H9 (cell line): Measurements from ENCODE around the gene RNASE8. TPM values are rescaled to one million over a fixed set of nuclear protein-coding genes. Genes with fewer than 3 reads are reported as not detected.

Experiments used
- DNase-seq: peaks from one replicate; pipeline ENCODE4 v3.0.0-alpha.2; 2017
- H2AFZ ChIP-seq: one replicate; pipeline ENCODE4 v1.6.1; 2013; ENCODE audit warnings: mild to moderate bottlenecking, low read length, control low read depth, moderate library complexity
- H2AK5ac ChIP-seq: 2 replicates; pipeline ENCODE4 v1.6.1; 2013; ENCODE audit warnings: low read length, control low read depth, mixed read lengths; ENCODE audit not compliant: insufficient read length
- H2BK120ac ChIP-seq: one replicate; pipeline ENCODE4 v1.6.1; 2013; ENCODE audit warnings: low read depth, mild to moderate bottlenecking, low read length, control low read depth, inconsistent platforms; ENCODE audit not compliant: poor library complexity, severe bottlenecking
- H2BK12ac ChIP-seq: 2 replicates; pipeline ENCODE4 v1.6.1; 2013; ENCODE audit warnings: low read length, control low read depth, mixed read lengths, low read depth; ENCODE audit not compliant: insufficient read length
- H2BK15ac ChIP-seq: 2 replicates; pipeline ENCODE4 v1.6.1; 2013; ENCODE audit warnings: low read depth, low read length, control low read depth
- H2BK20ac ChIP-seq: one replicate; pipeline ENCODE4 v1.6.1; 2013; ENCODE audit warnings: low read depth, mild to moderate bottlenecking, low read length, control low read depth, inconsistent platforms; ENCODE audit not compliant: poor library complexity, severe bottlenecking
- H2BK5ac ChIP-seq: 2 replicates; pipeline ENCODE4 v1.6.1; 2013; ENCODE audit warnings: low read length, control low read depth, mixed read lengths; ENCODE audit not compliant: insufficient read length
- H3K14ac ChIP-seq: 2 replicates; pipeline ENCODE4 v1.6.1; 2013; ENCODE audit warnings: low read length, control low read depth; ENCODE audit not compliant: insufficient read depth
- H3K18ac ChIP-seq: 2 replicates; pipeline ENCODE4 v1.6.1; 2013; ENCODE audit warnings: low read depth, mild to moderate bottlenecking, mixed read lengths, low read length, control low read depth; ENCODE audit not compliant: insufficient read length
- H3K23ac ChIP-seq: 2 replicates; pipeline ENCODE4 v1.6.1; 2013; ENCODE audit warnings: low read length, control low read depth, mixed read lengths, low read depth; ENCODE audit not compliant: insufficient read length
- H3K23me2 ChIP-seq: 2 replicates; pipeline ENCODE4 v1.6.1; 2013; ENCODE audit warnings: low read depth, mild to moderate bottlenecking, mixed read lengths, low read length, control low read depth; ENCODE audit not compliant: insufficient read length, poor library complexity, severe bottlenecking
- H3K27ac ChIP-seq: 2 replicates; pipeline ENCODE4 v1.5.1; 2013; ENCODE audit warnings: low read length, control low read depth, mixed read lengths, low read depth; ENCODE audit not compliant: insufficient read length
- H3K27me3 ChIP-seq: 2 replicates; pipeline ENCODE4 v1.6.1; 2013; ENCODE audit warnings: low read length, control low read depth, inconsistent platforms; ENCODE audit not compliant: insufficient read depth
- H3K4ac ChIP-seq: 2 replicates; pipeline ENCODE4 v1.6.1; 2013; ENCODE audit warnings: low read depth, mild to moderate bottlenecking, control low read depth, inconsistent platforms, low read length, moderate library complexity
- H3K4me1 ChIP-seq: 2 replicates; pipeline ENCODE4 v1.6.1; 2013; ENCODE audit warnings: low read length, control low read depth, inconsistent platforms; ENCODE audit not compliant: insufficient read depth
- H3K4me2 ChIP-seq: 2 replicates; pipeline ENCODE4 v1.6.1; 2013; ENCODE audit warnings: low read length, control low read depth, mixed read lengths; ENCODE audit not compliant: insufficient read length, insufficient read depth
- H3K56ac ChIP-seq: 2 replicates; pipeline ENCODE4 v1.6.1; 2013; ENCODE audit warnings: low read depth, mild to moderate bottlenecking, mixed read lengths, low read length, control low read depth; ENCODE audit not compliant: insufficient read length
- H3K79me1 ChIP-seq: 2 replicates; pipeline ENCODE4 v1.6.1; 2013; ENCODE audit warnings: low read depth, mild to moderate bottlenecking, moderate library complexity, low read length, control low read depth, inconsistent platforms; ENCODE audit not compliant: insufficient read depth, poor library complexity, severe bottlenecking
- H3K79me2 ChIP-seq: 2 replicates; pipeline ENCODE4 v1.6.1; 2013; ENCODE audit warnings: low read length, control low read depth, inconsistent platforms; ENCODE audit not compliant: insufficient read depth
- H3K9ac ChIP-seq: 2 replicates; pipeline ENCODE4 v1.6.1; 2013; ENCODE audit warnings: low read length, control low read depth, mixed read lengths; ENCODE audit not compliant: insufficient read length; ENCODE audit errors: extremely low read depth
- H3K9me3 ChIP-seq: one replicate; pipeline ENCODE4 v1.6.1; 2013; ENCODE audit warnings: low read depth, low read length, inconsistent platforms; ENCODE audit not compliant: control insufficient read depth
- H3T11ph ChIP-seq: one replicate; pipeline ENCODE4 v1.6.1; 2013; ENCODE audit warnings: mild to moderate bottlenecking, low read length, control low read depth, inconsistent platforms
- H4K20me1 ChIP-seq: one replicate; pipeline ENCODE4 v1.6.1; 2013; ENCODE audit not compliant: control insufficient read depth, insufficient read length, insufficient read depth
- H4K5ac ChIP-seq: 2 replicates; pipeline ENCODE4 v1.6.1; 2013; ENCODE audit warnings: low read depth, mild to moderate bottlenecking, mixed read lengths, low read length, control low read depth; ENCODE audit not compliant: insufficient read length
- H4K8ac ChIP-seq: replicated peaks from 2 replicates; pipeline ENCODE4 v1.6.1; 2013; ENCODE audit warnings: low read length, control low read depth, mixed read lengths, low read depth; ENCODE audit not compliant: insufficient read length
- H4K91ac ChIP-seq: 2 replicates; pipeline ENCODE4 v1.6.1; 2013; ENCODE audit warnings: low read depth, mild to moderate bottlenecking, moderate library complexity, mixed read lengths, low read length, control low read depth; ENCODE audit not compliant: insufficient read length
- H3K27ac Mint-ChIP-seq, 3 experiments: 2 replicates in 2 of 3; 3 replicates in 1 of 3; pipeline ENCODE4 v1.8.0; 2020 to 2021; ENCODE audit warnings: mixed read lengths in 3 of 3, mild to moderate bottlenecking in 1 of 3, moderate library complexity in 1 of 3
- H3K27me3 Mint-ChIP-seq: 2 replicates; pipeline ENCODE4 v1.8.0; 2021; ENCODE audit warnings: low read depth, mild to moderate bottlenecking, moderate library complexity, mixed read lengths
- H3K36me3 Mint-ChIP-seq, 3 experiments: 2 replicates in 2 of 3; 3 replicates in 1 of 3; pipeline ENCODE4 v1.8.0; 2020 to 2021; ENCODE audit warnings: low read depth in 3 of 3, mixed read lengths in 3 of 3; ENCODE audit not compliant: insufficient read depth in 1 of 3
- H3K4me1 Mint-ChIP-seq, 2 experiments: 2 replicates each; pipeline ENCODE4 v1.8.0; 2020; ENCODE audit warnings: mixed read lengths in 2 of 2
- H3K4me3 Mint-ChIP-seq, 2 experiments: 2 replicates in 1 of 2; 3 replicates in 1 of 2; pipeline ENCODE4 v1.8.0; 2020 to 2021; ENCODE audit warnings: mild to moderate bottlenecking in 2 of 2, mixed read lengths in 2 of 2, moderate library complexity in 1 of 2
- H3K9me3 Mint-ChIP-seq, 2 experiments: 2 replicates in 1 of 2; 3 replicates in 1 of 2; pipeline ENCODE4 v1.8.0; 2020; ENCODE audit warnings: mild to moderate bottlenecking in 2 of 2, mixed read lengths in 2 of 2, moderate library complexity in 1 of 2
- CTCF ChIP-seq: fragments of 200-600 bp; sonication (generic); conservative IDR thresholded peaks from 3 replicates; pipeline ENCODE4 v1.8.0; 2021; ENCODE audit warnings: antibody characterized with exemption, mild to moderate bottlenecking
- WGBS: extraction: QIAGEN DNeasy Blood & Tissue Kit; methylation state at CpG from one replicate; pipeline ENCODE4 v1.1.7; 2013; ENCODE audit warnings: missing lambda C conversion rate, low lambda C conversion rate, mixed read lengths; ENCODE audit not compliant: insufficient read length; ENCODE audit errors: extremely low coverage; 5-methylcytosine and 5-hydroxymethylcytosine counted together
- total RNA-seq: library from RNA; stranded (reverse); gene quantifications from 2 replicates; pipeline ENCODE4 v1.2.1, GENCODE V29; 2021

The RNASE8 gene
- total RNA-seq, 1 experiment from 2014 or later, result not detected

- no peaks in the 10 kb centered on the region for H3K27me3 ChIP-seq
- no peak overlapping the region for H2BK20ac ChIP-seq
- no peak overlapping the region for H3K56ac ChIP-seq
- H4K91ac ChIP-seq, result no peak overlapping the region
- no peaks in the 10 kb centered on the region for H4K20me1 ChIP-seq
- H3K27ac Mint-ChIP-seq, result no peak overlapping the region
- H3K18ac ChIP-seq, result no peak overlapping the region
- TF ChIP-seq CTCF, result no peak
- H3K4me2 ChIP-seq, result no peak overlapping the region
- H2BK12ac ChIP-seq, result no peak overlapping the region
- no peaks in the 10 kb centered on the region for H3K9me3 ChIP-seq
- H3K23me2 ChIP-seq, result no peaks in the 10 kb centered on the region
- no peak overlapping the region for H3K23ac ChIP-seq
- H2BK5ac ChIP-seq, result no peak overlapping the region
- H2AK5ac ChIP-seq, result no peak overlapping the region
- no peaks in the 10 kb centered on the region for H3K79me2 ChIP-seq
- H3T11ph ChIP-seq, result no peak overlapping the region
- H3K4ac ChIP-seq, result no peak overlapping the region
- H3K4me1 ChIP-seq, result no peaks in the 10 kb centered on the region; the same call in 1 of the 2 replicates
- H2BK15ac ChIP-seq, result no peak overlapping the region
- H4K8ac ChIP-seq, result no peak overlapping the region
- DNase-seq, result no peak
- H3K79me1 ChIP-seq, result no peaks in the 10 kb centered on the region
- no peak overlapping the region for H2BK120ac ChIP-seq
- no CpG with 5 or more reads among the region's 13 CpGs for WGBS
- no peaks in the 10 kb centered on the region for H3K9me3 Mint-ChIP-seq
- no peaks in the 10 kb centered on the region for H3K36me3 Mint-ChIP-seq
- no peak overlapping the region for H3K27ac ChIP-seq
- H4K5ac ChIP-seq, result no peak overlapping the region
- H2AFZ ChIP-seq, result no peak overlapping the region
- no peak overlapping the region for H3K4me3 Mint-ChIP-seq
- peaks cover 10 to 11% of the 10 kb centered on the region in 2 experiments for H3K4me1 Mint-ChIP-seq
- peaks cover 5% of the 10 kb centered on the region for H3K27me3 Mint-ChIP-seq
- H3K14ac ChIP-seq, result no peak overlapping the region
- no peak overlapping the region for H3K9ac ChIP-seq
Measured at GRCh38 chr14:21060614-21061346, 3.2 kb downstream of the RNASE8 start.
